Measurements from ENCODE around the gene TES. TPM values are rescaled to one million over a fixed set of nuclear protein-coding genes. Genes with fewer than 3 reads are reported as not detected.

The TES gene
- total and polyA plus RNA-seq, 2 of the 8 experiments (the other 6 are each of a cell fraction or from before 2014, with no cell fraction given) = 18.2 to 36.3 TPM

DNA sequence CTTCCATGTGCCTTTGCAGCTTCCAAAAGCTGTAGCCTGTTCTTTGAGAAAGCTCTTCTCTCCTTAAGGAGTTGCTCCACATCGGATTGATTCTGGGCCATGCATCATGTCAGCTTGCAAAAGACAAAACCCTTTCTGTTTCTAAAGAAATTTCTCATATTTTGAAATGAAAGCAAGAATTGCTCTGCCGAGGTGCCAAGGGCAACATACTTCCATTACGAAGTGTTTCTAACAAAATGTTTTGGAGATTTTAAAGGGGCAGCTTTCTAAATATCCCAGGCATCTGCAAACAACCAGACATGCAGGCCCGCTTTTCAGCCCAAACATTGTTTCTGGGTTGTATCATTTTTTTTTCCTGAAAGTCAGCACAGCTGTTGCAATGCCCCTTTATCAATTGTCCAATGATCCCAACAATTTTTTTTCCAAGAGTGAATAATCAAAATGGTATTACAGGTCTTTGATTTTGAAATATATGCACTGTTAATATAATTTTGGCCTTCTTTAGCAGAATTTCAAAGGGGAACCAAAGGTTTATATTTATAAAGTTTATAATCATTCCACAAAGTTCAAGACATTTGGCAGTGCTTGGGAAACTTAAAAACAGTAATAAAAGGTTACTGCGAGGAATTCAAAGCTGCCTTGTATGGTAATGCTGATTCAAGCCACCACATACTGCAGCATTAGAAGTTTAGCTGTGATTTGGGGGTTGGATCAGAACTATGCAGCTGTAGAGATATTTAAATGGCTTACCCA, 61.0 kb downstream of the TES start:
- H3K14ac ChIP-seq (ENCODE audit: insufficient read length) = no peak overlapping the region
- H3K4me2 ChIP-seq (ENCODE audit: insufficient read depth in 1 of 2, low read depth in 2 of 2, low read length in 2 of 2) = no peak overlapping the region
- no peak overlapping the region for H3K18ac ChIP-seq (ENCODE audit: extremely low read depth, low read length)
- no peak overlapping the region for H3K4me3 ChIP-seq (ENCODE audit: extremely low read depth in 1 of 4, insufficient read depth in 2 of 4, low read depth in 3 of 4, low read length in 4 of 4)
- no peaks in the 10 kb centered on the region for H3K79me1 ChIP-seq (ENCODE audit: low read depth, low read length)
- CTCF ChIA-PET (ENCODE audit: partially characterized antibody) = interaction anchor here (0.5 to 3.5 kb wide), 11 partner anchors 9 to 542 kb away, joined by 3 to 22 read pairs (median 3); no protein-coding TSS in a partner anchor
- FAIRE-seq = no peak
- H3K79me2 ChIP-seq (ENCODE audit: control insufficient read depth in 1 of 2, insufficient read depth in 2 of 2, low read length in 2 of 2) = no peaks in the 10 kb centered on the region
- H3K4ac ChIP-seq (replicated peaks; ENCODE audit: insufficient read length, low read depth, low read length) = no peak overlapping the region
- H3K27me3 ChIP-seq (replicated peaks in 1 of 4; ENCODE audit: control insufficient read depth in 3 of 4, extremely low read depth in 1 of 4, insufficient read depth in 3 of 4, low read length in 3 of 4) = no peaks in the 10 kb centered on the region
- no peak overlapping the region for H4K5ac ChIP-seq (ENCODE audit: insufficient read length, low read depth, low read length)
- H3K36me3 ChIP-seq (ENCODE audit: control insufficient read depth in 2 of 4, insufficient read depth in 4 of 4, low read length in 3 of 4) = no peaks in the 10 kb centered on the region
- H3K56ac ChIP-seq (replicated peaks; ENCODE audit: insufficient read length, low read depth, low read length) = no peak overlapping the region
- no peak overlapping the region for H2BK5ac ChIP-seq (ENCODE audit: low read depth, low read length)
- no peak overlapping the region for H2BK12ac ChIP-seq (ENCODE audit: low read depth, low read length)
- H4K8ac ChIP-seq (ENCODE audit: extremely low read depth, insufficient read depth, low read length) = no peak overlapping the region
- no peak overlapping the region for H3K23ac ChIP-seq (ENCODE audit: insufficient read length)
- DNase-seq (ENCODE audit: low read depth in 1 of 2, low spot score in 2 of 2) = no peak
- no peak overlapping the region for H3K9ac ChIP-seq (replicated peaks in 1 of 4; ENCODE audit: extremely low read depth in 1 of 4, low read depth in 3 of 4, low read length in 3 of 4)
- H3K23me2 ChIP-seq (ENCODE audit: low read depth, low read length) = no peaks in the 10 kb centered on the region; the same call in 1 of the 2 replicates
- H4K20me1 ChIP-seq (replicated peaks in 1 of 2; ENCODE audit: control insufficient read depth in 1 of 2, insufficient read depth in 2 of 2, low read length in 2 of 2) = no peaks in the 10 kb centered on the region
- H2BK120ac ChIP-seq (replicated peaks; ENCODE audit: low read depth, low read length) = no peak overlapping the region
- no peak overlapping the region for H2BK20ac ChIP-seq (ENCODE audit: low read length)
- no peak overlapping the region for H4K91ac ChIP-seq (replicated peaks; ENCODE audit: insufficient read length, low read length)
- 85% methylated on average over 5 of the region's 5 CpGs; no CpG with 5 or more reads in 1 of the 2 experiments for WGBS, 2 experiments (ENCODE audit: extremely low coverage in 1 of 2, insufficient coverage in 1 of 2, insufficient read length in 1 of 2, insufficient replicate concordance in 2 of 2, low coverage in 1 of 2, low lambda C conversion rate in 2 of 2, missing lambda C conversion rate in 1 of 2)
- H3K4me1 ChIP-seq (replicated peaks in 1 of 4; ENCODE audit: control insufficient read depth in 3 of 4, insufficient read depth in 4 of 4, low read length in 3 of 4) = peaks cover 0 to 9% (median 2%) of the 10 kb centered on the region in 4 experiments; a peak in 2 of 7 replicates
- no peaks in the 10 kb centered on the region for H3K9me3 ChIP-seq (ENCODE audit: insufficient read depth in 2 of 2, low read depth in 1 of 2, low read length in 1 of 2)
- no peak overlapping the region for H2AFZ ChIP-seq (ENCODE audit: low read length)
- H2BK15ac ChIP-seq (ENCODE audit: low read length) = no peak overlapping the region
- TF ChIP-seq BRCA1 (IDR thresholded peaks at IDR 0.05; ENCODE audit: low read depth, low read length) (no peak), NRF1 (IDR thresholded peaks at IDR 0.05; ENCODE audit: low read depth, low read length) (no peak), FOSL1 (IDR thresholded peaks at IDR 0.05; ENCODE audit: insufficient read depth, low read depth, low read length) (no peak), CEBPB (IDR thresholded peaks at IDR 0.05; ENCODE audit: low read depth, low read length) (no peak), POU5F1 (IDR thresholded peaks at IDR 0.05; ENCODE audit: low read depth, low read length) (no peak), HDAC2 (IDR thresholded peaks at IDR 0.05; ENCODE audit: borderline replicate concordance in 1 of 2, low read depth in 2 of 2, low read length in 2 of 2) (no peak), ASH2L (IDR thresholded peaks at IDR 0.05; ENCODE audit: low read length) (no peak), TAF1 (IDR thresholded peaks at IDR 0.05; ENCODE audit: low read depth, low read length) (no peak), EP300 (IDR thresholded peaks at IDR 0.05; ENCODE audit: borderline replicate concordance in 1 of 2, low read depth in 2 of 2, low read length in 2 of 2) (no peak), POLR2AphosphoS5 (IDR thresholded peaks at IDR 0.05; ENCODE audit: low read depth, low read length) (no peak)
- H2AK5ac ChIP-seq (ENCODE audit: low read depth, low read length) = no peak overlapping the region
- POLR2A ChIA-PET (ENCODE audit: partially characterized antibody) = interaction anchor here (0.6 to 0.7 kb wide), 2 partner anchors 70 to 1521 kb away, joined by 3 read pairs; no protein-coding TSS in a partner anchor
- H3K27ac ChIP-seq (ENCODE audit: low read depth, low read length) = no peak overlapping the region
